Measurements from ENCODE around the gene CSH2.
"Not testable (repeated sequence)": the region's sequence is repeated elsewhere in the genome, so short reads cannot be mapped to it uniquely, and the experiment has no call there.

Gene CSH2

DNA sequence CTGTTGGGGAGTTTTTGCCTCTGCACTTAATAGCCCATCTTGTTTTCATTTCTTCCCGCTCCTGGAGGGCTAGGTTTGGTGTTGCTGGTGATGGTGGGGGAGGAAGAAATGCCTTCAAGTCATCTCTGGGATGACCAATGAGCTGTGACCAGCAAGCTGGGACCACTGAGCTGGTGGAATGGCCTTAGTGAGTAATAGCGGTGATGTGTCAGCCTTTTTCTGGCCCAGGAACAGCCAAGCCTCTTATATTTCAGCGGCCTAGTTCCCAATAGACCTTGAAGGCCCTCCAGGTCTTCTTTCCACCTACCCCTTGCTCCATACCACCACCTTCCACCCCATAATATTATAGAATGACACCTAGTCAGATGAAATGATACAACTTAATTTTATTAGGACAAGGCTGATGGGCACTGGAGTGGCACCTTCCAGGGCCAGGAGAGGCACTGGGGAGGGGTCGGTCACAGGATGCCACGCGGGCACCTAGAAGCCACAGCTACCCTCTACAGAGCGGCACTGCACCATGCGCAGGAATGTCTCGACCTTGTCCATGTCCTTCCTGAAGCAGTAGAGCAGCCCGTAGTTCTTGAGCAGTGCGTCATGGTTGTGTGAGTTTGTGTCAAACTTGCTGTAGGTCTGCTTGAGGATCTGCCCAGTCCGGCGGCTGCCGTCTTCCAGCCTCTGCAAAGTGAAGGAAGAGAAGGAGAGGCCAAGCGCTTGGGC is 1.7 kb downstream of the CSH2 start:
- not testable (repeated sequence) for H3K27me3 ChIP-seq (ENCODE audit: control insufficient read depth in 1 of 2, insufficient read depth in 2 of 2, low read length in 2 of 2); H3K9me3 ChIP-seq (ENCODE audit: low read length); H3K4me3 ChIP-seq (ENCODE audit: low read depth in 1 of 2, low read length in 2 of 2); H3K4me1 ChIP-seq (ENCODE audit: insufficient read depth, low read length); H3K36me3 ChIP-seq (ENCODE audit: insufficient read depth, low read length); H3K27ac ChIP-seq (ENCODE audit: low read depth, low read length); H3K9ac ChIP-seq (ENCODE audit: low read length)

GRCh38 chr17:63870292-63870665 is 3.2 kb downstream of the CSH2 start:
- H3K36me3 ChIP-seq (ENCODE audit: insufficient read depth, low read length); H3K27ac ChIP-seq (ENCODE audit: low read depth, low read length); H3K9ac ChIP-seq (ENCODE audit: low read length); H3K4me3 ChIP-seq (ENCODE audit: low read depth in 1 of 2, low read length in 2 of 2); H3K27me3 ChIP-seq (ENCODE audit: control insufficient read depth in 1 of 2, insufficient read depth in 2 of 2, low read length in 2 of 2); H3K9me3 ChIP-seq (ENCODE audit: low read length); H3K4me1 ChIP-seq (ENCODE audit: insufficient read depth, low read length): not testable (repeated sequence)

- H3K9ac ChIP-seq (ENCODE audit: low read length); H3K4me3 ChIP-seq (ENCODE audit: low read depth in 1 of 2, low read length in 2 of 2); H3K27me3 ChIP-seq (ENCODE audit: control insufficient read depth in 1 of 2, insufficient read depth in 2 of 2, low read length in 2 of 2); H3K4me1 ChIP-seq (ENCODE audit: insufficient read depth, low read length); H3K36me3 ChIP-seq (ENCODE audit: insufficient read depth, low read length); H3K9me3 ChIP-seq (ENCODE audit: low read length); H3K27ac ChIP-seq (ENCODE audit: low read depth, low read length): not testable (repeated sequence)
These were observed 3.8 kb downstream of the CSH2 start for GRCh38 chr17:63869491-63870291.

DNA sequence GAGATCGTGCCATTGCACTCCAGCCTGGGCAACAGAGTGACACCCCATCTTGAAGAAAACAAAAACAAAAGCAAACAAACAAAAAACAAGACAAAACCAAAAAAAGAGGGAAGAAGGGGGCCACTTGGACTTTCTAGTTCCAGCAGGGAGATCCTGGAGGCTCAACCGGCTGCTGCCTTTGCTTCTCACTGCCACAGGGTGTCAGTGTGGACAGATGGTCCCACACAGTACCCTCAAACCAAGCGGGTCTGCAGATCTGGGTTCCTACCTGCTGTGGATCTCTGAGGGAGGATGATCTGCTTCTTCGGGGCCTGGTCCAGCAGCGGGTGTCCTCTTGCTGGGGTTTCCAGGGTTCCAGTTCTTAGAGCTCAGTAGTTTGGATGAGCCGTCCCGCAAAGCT is 6.9 kb downstream of the CSH2 start:
- not testable (repeated sequence) for H3K27ac ChIP-seq (ENCODE audit: low read depth, low read length); H3K27me3 ChIP-seq (ENCODE audit: control insufficient read depth in 1 of 2, insufficient read depth in 2 of 2, low read length in 2 of 2); H3K4me1 ChIP-seq (ENCODE audit: insufficient read depth, low read length); H3K9ac ChIP-seq (ENCODE audit: low read length); H3K9me3 ChIP-seq (ENCODE audit: low read length); H3K36me3 ChIP-seq (ENCODE audit: insufficient read depth, low read length); H3K4me3 ChIP-seq (ENCODE audit: low read depth in 1 of 2, low read length in 2 of 2)

DNA sequence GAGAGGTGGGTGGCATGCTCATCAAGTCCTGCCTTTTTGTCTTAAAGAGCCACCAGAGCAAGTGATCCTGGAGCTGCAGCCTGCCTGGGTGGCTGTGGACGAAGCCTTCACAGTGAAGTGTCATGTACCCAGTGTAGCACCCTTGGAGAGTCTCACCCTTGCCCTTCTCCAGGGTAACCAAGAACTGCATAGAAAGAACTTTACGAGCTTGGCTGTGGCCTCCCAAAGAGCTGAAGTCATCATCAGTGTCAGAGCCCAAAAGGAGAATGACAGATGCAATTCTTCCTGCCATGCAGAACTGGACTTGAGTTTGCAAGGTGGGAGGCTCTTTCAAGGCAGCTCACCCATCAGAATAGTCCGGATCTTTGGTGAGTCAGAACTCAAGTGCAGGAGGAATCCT is 14.2 kb downstream of the CSH2 start:
- Histone ChIP-seq H3K27ac (ENCODE audit: low read depth, low read length) (no peak overlapping the region), H3K9me3 (ENCODE audit: low read length) (no peaks in the 10 kb centered on the region), H3K4me1 (ENCODE audit: insufficient read depth, low read length) (no peaks in the 10 kb centered on the region), H3K36me3 (ENCODE audit: insufficient read depth, low read length) (no peaks in the 10 kb centered on the region), H3K9ac (ENCODE audit: low read length) (no peak overlapping the region), H3K4me3 (ENCODE audit: low read depth in 1 of 2, low read length in 2 of 2) (no peak overlapping the region), H3K27me3 (ENCODE audit: control insufficient read depth in 1 of 2, insufficient read depth in 2 of 2, low read length in 2 of 2) (no peaks in the 10 kb centered on the region)

GRCh38 chr17:63856425-63856824 is 17.1 kb downstream of the CSH2 start:
- H3K36me3 ChIP-seq (ENCODE audit: insufficient read depth, low read length); H3K4me3 ChIP-seq (ENCODE audit: low read depth in 1 of 2, low read length in 2 of 2); H3K4me1 ChIP-seq (ENCODE audit: insufficient read depth, low read length); H3K27ac ChIP-seq (ENCODE audit: low read depth, low read length); H3K9me3 ChIP-seq (ENCODE audit: low read length); H3K27me3 ChIP-seq (ENCODE audit: control insufficient read depth in 1 of 2, insufficient read depth in 2 of 2, low read length in 2 of 2); H3K9ac ChIP-seq (ENCODE audit: low read length): not testable (repeated sequence)

- Histone ChIP-seq H3K36me3 (ENCODE audit: insufficient read depth, low read length) (no peaks in the 10 kb centered on the region), H3K4me1 (ENCODE audit: insufficient read depth, low read length) (no peaks in the 10 kb centered on the region), H3K27ac (ENCODE audit: low read depth, low read length) (no peak overlapping the region), H3K27me3 (ENCODE audit: control insufficient read depth in 1 of 2, insufficient read depth in 2 of 2, low read length in 2 of 2) (no peaks in the 10 kb centered on the region), H3K9me3 (ENCODE audit: low read length) (no peaks in the 10 kb centered on the region), H3K4me3 (ENCODE audit: low read depth in 1 of 2, low read length in 2 of 2) (no peak overlapping the region), H3K9ac (ENCODE audit: low read length) (no peak overlapping the region)
These were observed 18.3 kb downstream of the CSH2 start for GRCh38 chr17:63855185-63855584.

DNA sequence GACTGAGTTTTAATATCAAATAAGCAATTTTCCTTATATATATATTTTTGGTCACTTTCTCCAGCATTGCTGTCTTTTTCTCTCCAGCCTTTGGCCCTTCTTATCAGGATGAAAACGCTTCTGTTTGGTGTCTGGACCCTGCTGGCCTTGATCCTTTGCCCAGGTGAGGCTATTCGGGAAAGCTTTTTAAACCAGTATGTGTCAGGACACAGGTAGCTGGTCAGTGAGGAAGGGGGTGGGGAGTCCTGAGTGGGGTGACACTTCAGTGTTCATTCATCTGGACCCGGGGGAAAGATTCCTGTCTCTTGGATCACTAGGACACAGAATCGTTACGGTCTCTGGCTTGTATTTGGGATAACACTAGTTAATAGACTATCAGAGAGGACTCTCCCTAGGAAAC is 18.8 kb downstream of the CSH2 start:
- Histone ChIP-seq H3K9me3 (ENCODE audit: low read length) (no peaks in the 10 kb centered on the region), H3K4me1 (ENCODE audit: insufficient read depth, low read length) (no peaks in the 10 kb centered on the region), H3K9ac (ENCODE audit: low read length) (no peak overlapping the region), H3K36me3 (ENCODE audit: insufficient read depth, low read length) (no peaks in the 10 kb centered on the region), H3K4me3 (ENCODE audit: low read depth in 1 of 2, low read length in 2 of 2) (no peak overlapping the region), H3K27ac (ENCODE audit: low read depth, low read length) (no peak overlapping the region), H3K27me3 (ENCODE audit: control insufficient read depth in 1 of 2, insufficient read depth in 2 of 2, low read length in 2 of 2) (no peaks in the 10 kb centered on the region)

- H3K9me3 ChIP-seq (ENCODE audit: low read length) = no peaks in the 10 kb centered on the region
- H3K27ac ChIP-seq (ENCODE audit: low read depth, low read length) = no peak overlapping the region
- H3K4me1 ChIP-seq (ENCODE audit: insufficient read depth, low read length) = no peaks in the 10 kb centered on the region
- no peaks in the 10 kb centered on the region for H3K36me3 ChIP-seq (ENCODE audit: insufficient read depth, low read length)
- no peak overlapping the region for H3K9ac ChIP-seq (ENCODE audit: low read length)
- no peak overlapping the region for H3K4me3 ChIP-seq (ENCODE audit: low read depth in 1 of 2, low read length in 2 of 2)
- no peaks in the 10 kb centered on the region for H3K27me3 ChIP-seq (ENCODE audit: control insufficient read depth in 1 of 2, insufficient read depth in 2 of 2, low read length in 2 of 2)
These were observed 20.2 kb downstream of the CSH2 start for GRCh38 chr17:63853260-63853659.

DNA sequence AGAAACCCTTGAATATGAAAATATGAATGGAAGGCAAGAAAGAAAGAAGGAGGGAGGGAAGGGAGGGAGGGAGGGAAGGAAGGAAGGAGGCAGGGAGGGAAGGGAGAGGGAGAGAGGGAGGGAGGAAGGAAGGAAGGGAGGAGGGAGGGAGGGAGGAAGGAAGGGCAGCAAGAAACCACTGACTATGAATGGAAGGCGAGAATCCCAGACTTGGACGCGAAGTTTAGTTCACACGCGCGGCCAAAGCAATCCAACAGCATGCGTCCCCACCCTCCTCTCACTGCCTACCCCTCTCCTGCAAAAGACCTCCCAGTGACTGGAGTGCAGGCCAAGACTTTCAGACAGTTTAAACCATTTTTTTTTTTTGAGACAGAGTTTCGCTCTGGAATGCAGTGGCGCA is 23.1 kb downstream of the CSH2 start:
- Histone ChIP-seq H3K36me3 (ENCODE audit: insufficient read depth, low read length) (no peaks in the 10 kb centered on the region), H3K4me1 (ENCODE audit: insufficient read depth, low read length) (no peaks in the 10 kb centered on the region), H3K9ac (ENCODE audit: low read length) (no peak overlapping the region), H3K27ac (ENCODE audit: low read depth, low read length) (no peak overlapping the region), H3K9me3 (ENCODE audit: low read length) (no peaks in the 10 kb centered on the region), H3K4me3 (ENCODE audit: low read depth in 1 of 2, low read length in 2 of 2) (no peak overlapping the region), H3K27me3 (ENCODE audit: control insufficient read depth in 1 of 2, insufficient read depth in 2 of 2, low read length in 2 of 2) (no peaks in the 10 kb centered on the region)

DNA sequence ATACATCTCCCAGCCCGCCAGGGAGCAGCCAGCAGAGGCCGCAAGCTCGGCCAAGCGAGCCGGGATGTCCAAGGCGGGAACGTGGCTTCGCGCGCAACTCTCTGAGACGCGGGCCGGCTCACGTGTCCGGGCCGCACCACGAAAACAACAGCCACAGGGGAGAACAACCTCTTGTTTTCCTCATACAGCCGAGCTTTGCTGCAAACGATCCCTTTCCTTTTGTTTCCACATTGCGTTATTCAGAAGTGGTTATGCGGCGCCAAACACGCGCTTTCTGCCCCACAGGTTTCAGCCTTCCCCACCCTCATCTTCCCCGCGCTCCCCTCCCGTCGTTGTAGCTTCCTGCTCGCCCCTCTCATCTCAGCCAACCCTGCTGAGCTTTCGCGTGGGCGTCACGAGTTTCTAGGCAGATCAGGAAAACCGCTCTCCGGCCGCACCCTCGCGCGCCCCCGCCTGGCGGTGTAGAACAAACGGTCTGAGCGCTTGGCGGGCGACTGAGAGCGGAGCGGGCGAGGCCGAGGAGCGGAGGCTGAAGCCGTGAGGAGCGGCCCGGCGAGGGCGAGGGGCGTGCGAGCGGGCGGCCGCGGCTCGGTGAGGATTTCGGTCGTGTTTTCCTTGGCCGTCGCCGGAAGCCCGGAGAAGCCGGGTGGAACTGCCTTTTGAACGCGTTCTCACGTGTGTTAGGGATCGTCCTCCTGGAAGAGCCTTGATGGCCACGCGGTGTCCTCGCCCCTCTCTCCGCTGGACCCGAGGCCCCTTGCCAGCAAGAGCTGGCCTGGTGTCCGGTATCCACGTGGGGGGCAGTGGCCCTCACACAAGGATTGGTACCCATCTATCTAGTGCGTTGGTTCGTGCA is 24.4 kb downstream of the CSH2 start:
- Histone ChIP-seq H3K27ac (ENCODE audit: low read depth, low read length) (peak overlapping the region; percentile 67), H3K9me3 (ENCODE audit: low read length) (no peaks in the 10 kb centered on the region), H3K9ac (ENCODE audit: low read length) (no peak overlapping the region), H3K27me3 (ENCODE audit: control insufficient read depth in 1 of 2, insufficient read depth in 2 of 2, low read length in 2 of 2) (no peaks in the 10 kb centered on the region), H3K4me1 (ENCODE audit: insufficient read depth, low read length) (peaks cover 5% of the 10 kb centered on the region), H3K36me3 (ENCODE audit: insufficient read depth, low read length) (no peaks in the 10 kb centered on the region), H3K4me3 (ENCODE audit: low read depth in 1 of 2, low read length in 2 of 2) (peak overlapping the region; percentile 44 to 65)
